HPDE6-E6E7 (cell line): Measurements from ENCODE around the gene NKIRAS2.

Experiments used
- DNase-seq: peaks from one replicate; pipeline ENCODE4 v3.0.0; 2011; ENCODE audit warnings: missing footprints; ENCODE audit errors: extremely low spot score

NKIRAS2 gene

DNA sequence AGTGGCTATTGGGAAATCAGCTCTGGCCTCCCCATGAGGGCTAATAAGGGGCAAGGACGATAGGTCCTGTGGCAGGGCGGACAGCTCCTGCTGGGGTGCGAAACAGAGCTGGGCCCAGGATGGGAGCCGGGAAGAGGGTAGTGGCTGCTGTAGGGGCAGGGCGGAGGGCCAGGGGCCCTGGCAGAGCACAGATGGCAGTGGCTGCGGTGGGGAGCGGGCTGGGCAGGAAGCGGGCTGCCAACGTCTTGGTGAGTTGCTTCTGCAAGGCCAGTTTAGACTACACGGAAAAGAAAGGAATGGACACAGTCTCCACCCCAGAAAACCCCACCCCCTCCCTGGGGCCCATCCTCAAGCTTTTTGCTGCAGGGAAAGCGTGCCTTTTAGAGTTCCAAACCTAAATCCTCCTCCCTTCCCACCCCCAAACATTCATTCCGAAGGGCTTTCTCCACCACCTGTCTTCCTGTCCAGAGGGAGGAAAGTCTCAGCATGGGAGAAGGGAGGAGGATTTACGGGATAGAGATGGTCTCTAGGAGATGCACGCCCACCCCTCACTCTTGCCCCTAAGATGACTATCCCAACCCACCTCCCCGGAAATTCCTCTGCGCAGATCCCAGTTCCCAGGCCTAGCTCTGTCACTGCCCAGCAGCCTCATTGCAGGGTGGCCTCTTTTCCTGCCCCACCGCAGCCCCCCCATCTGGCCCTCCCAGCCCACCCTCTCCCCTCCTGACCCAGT lies 7.1 kb downstream of the NKIRAS2 start:
- DNase-seq, result no peak

DNA sequence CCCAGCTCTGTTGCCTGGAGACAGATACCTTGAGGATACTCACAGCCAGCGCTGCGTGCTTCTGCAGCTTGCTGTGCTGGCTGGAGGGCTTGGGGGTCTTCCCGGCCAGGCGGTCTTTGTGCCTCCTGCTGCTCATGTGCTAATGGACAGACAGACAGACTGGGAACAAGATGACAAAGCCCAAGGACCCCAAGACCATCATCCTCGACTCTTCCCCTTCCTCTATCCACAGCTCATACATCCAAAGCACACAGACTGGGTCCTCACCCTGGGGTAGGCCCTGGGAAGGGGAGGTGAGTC lies 7.7 kb downstream of the NKIRAS2 start:
- no peak for DNase-seq

- no peak for DNase-seq
These were observed 8.3 kb downstream of the NKIRAS2 start for GRCh38 chr17:42027961-42028790.

GRCh38 chr17:42028791-42029127 lies 8.9 kb downstream of the NKIRAS2 start:
- DNase-seq, result no peak

GRCh38 chr17:42031584-42031983 lies 11.7 kb downstream of the NKIRAS2 start:
- no peak for DNase-seq

- no peak for DNase-seq
These were observed 14.2 kb downstream of the NKIRAS2 start for GRCh38 chr17:42034059-42034458.

DNA sequence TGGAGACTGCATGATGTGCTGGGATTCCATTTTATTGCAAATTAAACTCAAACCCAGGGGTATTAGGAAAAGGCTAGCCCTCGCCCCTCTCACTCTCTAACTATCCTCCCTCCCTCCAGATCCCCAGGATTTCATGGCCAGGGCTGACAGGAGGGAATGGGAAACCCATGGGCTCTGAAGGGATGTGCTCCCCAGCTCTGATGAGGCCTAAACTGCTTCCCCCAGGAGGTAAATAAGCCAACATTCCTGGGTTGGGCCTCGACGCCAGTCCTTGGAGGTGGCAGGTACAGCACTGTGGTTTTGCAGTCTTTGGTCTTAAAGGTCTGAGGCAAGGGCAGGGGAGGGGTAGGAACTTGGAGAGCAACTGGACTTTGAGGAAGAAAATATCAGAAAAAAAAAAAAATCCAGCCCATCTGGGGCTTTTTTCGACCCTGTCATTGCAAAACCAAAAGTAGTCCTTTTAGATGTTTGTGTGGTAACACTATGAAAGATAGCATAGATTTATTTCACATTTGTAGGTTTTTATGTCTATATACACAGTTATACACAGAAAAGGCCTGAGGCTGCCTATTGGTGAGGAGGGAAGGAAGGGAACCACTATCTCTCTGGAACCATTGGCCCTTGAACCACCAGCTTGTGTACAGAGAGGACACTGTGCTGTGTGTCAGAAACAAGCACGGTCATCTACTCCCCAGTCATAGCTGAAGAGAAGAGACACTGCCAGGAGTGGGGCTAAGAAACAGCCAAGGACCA lies 18.5 kb downstream of the NKIRAS2 start:
- no peak for DNase-seq

DNA sequence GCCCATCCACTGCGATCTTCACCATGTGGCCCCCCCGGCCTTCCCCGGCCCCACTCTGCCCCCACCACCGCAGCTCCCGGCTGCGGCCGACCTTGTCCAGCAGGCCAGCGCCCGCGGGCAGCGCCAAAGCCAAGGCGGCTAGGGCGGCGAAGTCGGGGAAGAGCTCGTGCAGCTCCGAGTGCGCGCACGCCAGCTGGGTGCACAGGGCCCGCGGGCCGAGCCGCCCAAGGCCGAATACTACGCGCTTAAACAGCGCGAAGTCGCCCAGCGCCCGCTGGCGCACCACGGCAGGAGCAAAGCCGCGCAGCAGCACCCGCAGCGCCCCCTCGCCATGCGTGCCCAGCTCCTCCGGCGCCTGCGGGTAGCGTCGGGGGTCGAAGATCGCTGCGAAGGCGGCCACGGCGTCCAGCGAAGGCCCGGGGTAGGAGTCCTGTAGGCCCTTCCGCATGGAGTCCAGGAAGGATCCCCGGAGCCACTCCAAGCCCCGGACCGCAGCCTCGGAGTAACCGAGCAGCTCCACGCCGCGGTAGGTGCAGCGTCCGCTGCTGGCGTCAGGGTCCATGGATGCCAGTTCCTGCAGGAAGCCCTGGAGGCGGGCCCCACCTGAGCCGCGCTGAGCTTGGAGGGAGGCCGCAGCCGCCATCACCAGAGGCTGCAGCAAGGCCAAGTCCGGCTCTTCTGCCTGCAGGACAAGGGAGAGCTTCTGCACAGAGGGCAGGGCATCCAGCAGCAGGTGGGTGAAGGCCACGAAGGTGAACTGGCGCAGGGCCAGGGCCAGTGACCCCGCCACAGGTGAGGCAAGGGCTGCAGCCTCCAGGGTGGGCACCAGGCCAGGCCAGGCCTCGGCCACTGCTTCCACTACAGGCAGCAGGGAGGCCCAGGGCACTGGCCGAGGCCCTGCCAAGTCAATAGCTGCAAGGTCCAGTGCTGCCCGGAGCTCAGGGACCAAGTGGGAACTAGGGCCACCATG lies 20.2 kb downstream of the NKIRAS2 start:
- no peak for DNase-seq

- DNase-seq, result no peak
These were observed 20.9 kb downstream of the NKIRAS2 start for GRCh38 chr17:42040818-42041217.

DNA sequence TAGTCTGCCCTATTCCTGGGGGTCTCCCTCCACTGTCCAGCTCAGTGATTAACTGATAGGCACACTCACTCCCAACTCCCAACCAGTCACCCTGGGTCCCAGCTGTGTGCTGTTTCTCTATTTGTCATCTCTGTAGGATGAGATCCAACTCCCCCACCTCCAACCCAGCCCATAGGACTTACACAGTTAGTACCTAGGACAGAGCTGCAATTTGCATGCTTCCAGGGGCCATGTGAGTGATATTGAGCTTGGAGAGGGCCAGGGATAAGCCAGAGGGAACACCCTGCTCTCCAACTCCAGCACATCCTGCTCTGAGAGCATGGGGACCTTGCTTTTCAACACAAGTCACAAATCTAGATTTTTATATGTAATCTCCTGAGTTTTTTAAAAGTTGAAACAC lies 21.7 kb downstream of the NKIRAS2 start:
- no peak for DNase-seq

- no peak for DNase-seq
These were observed 22.9 kb downstream of the NKIRAS2 start for GRCh38 chr17:42042598-42043319.

GRCh38 chr17:42045719-42046118 lies 25.8 kb downstream of the NKIRAS2 start:
- DNase-seq, result no peak

- no peak for DNase-seq
These were observed 27.5 kb downstream of the NKIRAS2 start for GRCh38 chr17:42047343-42047742.

- no peak for DNase-seq
These were observed 30.0 kb downstream of the NKIRAS2 start for GRCh38 chr17:42049834-42050392.

DNA sequence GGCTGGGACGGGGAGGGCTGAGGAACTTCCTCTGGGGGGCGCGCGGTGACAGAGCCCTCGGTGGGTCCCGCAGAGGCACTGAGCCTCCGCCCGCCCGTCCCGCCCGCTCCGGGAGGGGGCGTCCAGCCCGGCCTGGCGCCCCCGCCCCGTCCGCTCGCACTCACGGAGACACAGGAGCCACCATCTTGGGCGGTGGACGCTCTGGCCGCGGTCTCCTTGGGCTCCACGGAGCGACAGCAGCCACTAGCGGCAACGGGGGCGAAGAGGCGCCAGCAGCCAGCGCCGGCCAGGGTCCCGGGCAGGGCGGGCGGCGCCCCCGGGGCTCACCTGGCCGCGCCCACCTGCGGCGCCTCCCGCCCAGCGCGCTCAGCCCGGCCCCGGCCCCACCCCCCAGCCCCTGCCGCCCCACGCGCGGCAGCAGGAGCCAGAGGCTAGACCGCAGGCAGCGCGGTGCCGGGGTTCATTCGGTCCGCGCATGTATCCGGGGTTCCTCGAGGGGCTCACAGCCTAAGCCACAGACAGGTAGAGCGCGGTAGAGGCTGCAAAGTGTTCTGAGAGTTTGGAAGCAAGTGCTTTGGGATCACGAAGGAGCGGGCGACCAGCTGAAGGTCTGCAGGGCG lies 30.6 kb downstream of the NKIRAS2 start, which contains the start of gene C17orf113:
Gene C17orf113, minus strand, starts transcription at position 209 of the 620 bp plus-strand sequence. CDS start 7,225 bp downstream, outside the sequence.
- peak; percentile 62 for DNase-seq

- DNase-seq, result no peak
These were observed 31.1 kb downstream of the NKIRAS2 start for GRCh38 chr17:42051013-42051400.

GRCh38 chr17:42051645-42052044 lies 31.8 kb downstream of the NKIRAS2 start:
- DNase-seq, result no peak

GRCh38 chr17:42052346-42052877 lies 32.5 kb downstream of the NKIRAS2 start:
- no peak for DNase-seq

GRCh38 chr17:42053731-42054500 lies 34.0 kb downstream of the NKIRAS2 start:
- DNase-seq, result no peak
